Measurements from ENCODE around the gene SAMD3. TPM values are rescaled to one million over a fixed set of nuclear protein-coding genes. Genes with fewer than 3 reads are reported as not detected.

The SAMD3 gene
- total RNA-seq, 2 experiments from 2014 or later = 22.1 to 28.9 TPM

DNA sequence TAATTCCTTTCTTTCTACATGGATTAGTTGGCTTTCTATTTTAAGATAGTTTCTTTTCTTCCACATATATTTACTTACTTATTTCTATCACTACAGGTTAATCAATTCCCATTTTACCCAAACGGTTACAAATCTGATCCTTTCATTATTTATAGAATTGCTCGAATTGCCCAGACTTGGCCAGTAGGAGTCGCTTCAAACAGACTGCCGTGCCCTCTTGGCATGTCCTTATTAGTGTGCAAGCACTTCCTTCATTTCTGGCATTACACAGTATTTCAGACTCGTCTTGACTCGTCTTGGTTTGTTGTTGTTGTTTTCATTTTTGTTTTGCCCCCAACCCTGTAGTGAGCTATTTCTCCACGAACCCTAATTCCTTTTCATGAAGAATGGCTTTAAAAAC lies 74.6 kb downstream of the SAMD3 start:
- ChIA-PET CTCF (interaction anchor here (1.1 kb wide), 1 partner anchor 72 kb away, joined by 3 read pairs; no protein-coding TSS in a partner anchor), POLR2A (no interaction called here)
- peaks cover 63% of the 10 kb centered on the region for H3K36me3 Mint-ChIP-seq (ENCODE audit: low read depth)

DNA sequence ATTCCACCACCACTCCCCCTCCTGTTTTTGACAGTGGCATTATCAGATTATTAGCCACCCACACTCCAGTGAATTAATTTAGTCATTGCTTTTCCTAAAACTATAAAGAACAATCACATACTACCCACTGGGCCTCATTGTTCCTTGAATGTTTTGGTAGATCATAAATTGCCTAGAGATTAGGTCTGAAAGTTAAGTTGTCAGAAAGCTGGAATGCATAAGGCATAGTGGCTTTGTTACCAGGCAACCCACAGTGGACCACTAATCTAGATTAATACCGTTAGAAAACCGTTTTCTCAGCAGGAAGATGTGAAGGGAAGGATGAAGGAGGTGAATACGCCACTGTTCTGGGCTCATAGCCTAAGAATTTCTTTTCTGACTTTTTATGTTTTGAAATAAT lies 75.6 kb downstream of the SAMD3 start:
- POLR2A ChIA-PET = no interaction called here
- CTCF ChIA-PET = interaction anchor here (1.1 kb wide), 1 partner anchor 71 kb away, joined by 3 read pairs; no protein-coding TSS in a partner anchor
- Mint-ChIP-seq H3K36me3 (ENCODE audit: low read depth) (peaks cover 70% of the 10 kb centered on the region), H3K27me3 (ENCODE audit: low read depth) (no peaks in the 10 kb centered on the region), H3K27ac (peak overlapping the region; percentile 57), H3K4me3 (no peak overlapping the region), H3K9me3 (ENCODE audit: insufficient read depth) (no peaks in the 10 kb centered on the region), H3K4me1 (ENCODE audit: low read depth) (no peaks in the 10 kb centered on the region)
- DNase-seq (no peak), ATAC-seq (no peak)

More for the DNA sequence above, 74.6 kb downstream of the SAMD3 start:
- Mint-ChIP-seq H3K27me3 (ENCODE audit: low read depth) (no peaks in the 10 kb centered on the region), H3K4me3 (no peak overlapping the region), H3K9me3 (ENCODE audit: insufficient read depth) (no peaks in the 10 kb centered on the region), H3K27ac (no peak overlapping the region), H3K4me1 (ENCODE audit: low read depth) (no peaks in the 10 kb centered on the region)
- DNase-seq (no peak), ATAC-seq (no peak)

DNA sequence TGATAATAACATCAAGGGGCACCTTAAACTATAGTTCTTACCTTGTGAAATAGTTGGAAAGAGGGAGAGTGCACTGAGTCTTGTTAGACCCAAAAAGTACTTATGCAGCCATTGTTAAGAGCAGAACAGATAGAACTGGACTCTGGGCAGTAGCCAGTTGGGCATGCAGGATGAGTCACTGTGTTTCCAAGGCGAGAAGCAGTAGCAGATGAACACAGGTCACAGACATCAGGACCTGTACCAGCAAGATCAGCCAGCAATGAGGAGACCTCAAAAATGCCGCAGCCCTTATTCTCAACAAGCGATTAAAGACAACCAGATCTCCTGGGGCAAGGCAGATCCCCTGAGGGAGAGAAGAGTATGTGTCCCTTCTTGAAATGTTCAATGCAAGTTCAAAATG lies 79.0 kb downstream of the SAMD3 start:
- peaks cover 75% of the 10 kb centered on the region for H3K36me3 Mint-ChIP-seq (ENCODE audit: low read depth)
- CTCF ChIA-PET = interaction anchor here (1.5 to 1.6 kb wide), 2 partner anchors 19 to 555 kb away, joined by 3 to 4 read pairs; no protein-coding TSS in a partner anchor
- H3K9me3 Mint-ChIP-seq (ENCODE audit: insufficient read depth) = no peaks in the 10 kb centered on the region
- DNase-seq (no peak), ATAC-seq (no peak)
- no peak overlapping the region for H3K27ac Mint-ChIP-seq
- POLR2A ChIA-PET = interaction anchor here (0.6 kb wide), 1 partner anchor 442 kb away, joined by 3 read pairs; no protein-coding TSS in a partner anchor
- peaks cover 10% of the 10 kb centered on the region for H3K4me1 Mint-ChIP-seq (ENCODE audit: low read depth)
- H3K4me3 Mint-ChIP-seq = no peak overlapping the region
- H3K27me3 Mint-ChIP-seq (ENCODE audit: low read depth) = no peaks in the 10 kb centered on the region

DNA sequence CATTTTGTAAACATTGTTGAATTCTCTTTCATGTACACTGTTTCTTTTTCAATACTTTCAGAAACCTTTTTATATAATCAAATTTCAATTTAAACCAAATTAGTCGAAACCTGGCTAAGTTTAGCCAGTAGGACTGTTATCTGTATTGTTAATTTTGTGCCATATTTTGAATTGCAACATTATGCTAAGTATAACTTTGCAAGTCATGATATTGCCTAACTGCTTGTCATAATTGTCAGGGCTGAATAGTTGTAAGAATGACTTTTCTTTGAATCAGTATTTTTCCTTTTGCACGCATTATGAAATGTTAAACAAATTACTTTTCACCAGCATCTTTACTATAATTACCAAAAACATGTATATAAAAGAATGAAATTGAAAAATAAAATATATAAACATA lies 82.7 kb downstream of the SAMD3 start:
- ChIA-PET POLR2A (no interaction called here), CTCF (interaction anchor here (1.0 to 1.9 kb wide), 2 partner anchors 25 to 142 kb away, joined by 4 to 5 read pairs; no protein-coding TSS in a partner anchor)
- Mint-ChIP-seq H3K4me3 (no peak overlapping the region), H3K9me3 (ENCODE audit: insufficient read depth) (peaks cover 6% of the 10 kb centered on the region), H3K27ac (no peak overlapping the region), H3K36me3 (ENCODE audit: low read depth) (peaks cover 80% of the 10 kb centered on the region), H3K27me3 (ENCODE audit: low read depth) (no peaks in the 10 kb centered on the region), H3K4me1 (ENCODE audit: low read depth) (peaks cover 38% of the 10 kb centered on the region)
- DNase-seq (no peak), ATAC-seq (no peak)

DNA sequence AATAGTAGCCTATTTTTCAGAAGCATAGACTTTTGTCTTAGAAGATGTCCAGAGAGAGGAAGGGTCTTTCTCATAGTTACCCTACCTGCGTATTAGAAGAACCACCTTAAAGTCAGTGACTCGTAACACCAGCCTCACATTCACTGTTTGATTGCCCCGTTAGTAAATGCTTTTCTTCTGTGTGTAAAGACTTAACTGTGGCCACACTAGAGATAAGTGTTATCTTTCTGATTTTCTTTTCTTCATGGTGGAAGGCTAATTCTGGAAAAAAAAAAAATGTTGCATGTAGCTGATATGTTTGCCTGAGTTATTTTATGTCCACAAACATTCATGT lies 83.9 kb downstream of the SAMD3 start:
- CTCF ChIA-PET = interaction anchor here (1.2 to 1.9 kb wide), 4 partner anchors 9 to 111 kb away, joined by 3 to 5 read pairs (median 3); no protein-coding TSS in a partner anchor
- ATAC-seq = no peak

DNA sequence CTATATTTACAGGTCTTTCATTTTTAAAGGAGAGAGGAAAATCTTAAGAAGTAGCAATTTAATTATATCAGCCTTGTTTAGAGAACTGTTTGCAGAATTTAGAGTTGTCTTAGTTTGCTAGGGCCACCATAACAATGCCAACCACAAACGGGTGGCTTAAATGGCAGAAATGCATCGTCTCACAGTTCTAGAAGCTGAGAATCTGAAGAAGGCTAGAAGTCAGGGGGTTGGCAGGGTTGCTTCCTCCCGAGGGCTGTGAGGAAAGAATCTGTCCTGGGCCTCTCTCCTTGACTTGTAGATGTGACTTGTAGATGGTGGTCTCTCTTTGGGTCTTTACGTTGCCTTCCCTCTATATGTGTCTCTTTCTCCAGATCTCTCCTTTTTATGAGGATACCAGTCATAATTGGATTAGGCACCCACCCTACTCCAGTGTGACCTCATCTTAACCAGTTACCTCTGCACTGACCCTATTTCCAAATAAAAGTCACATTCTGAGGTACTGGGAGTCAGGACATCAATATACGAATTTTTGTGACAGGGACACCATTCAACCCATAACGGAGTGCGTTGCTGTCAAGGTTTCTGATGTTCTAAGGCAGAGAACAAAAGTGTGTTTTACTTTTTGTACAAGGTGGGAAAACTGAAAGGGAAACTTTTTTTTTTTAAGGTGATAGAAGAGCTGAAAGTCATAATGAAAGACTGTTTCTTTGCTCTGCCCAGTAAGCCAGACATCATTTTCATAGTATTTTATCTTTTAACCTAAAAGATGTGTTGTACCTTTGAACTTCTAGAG lies 84.4 kb downstream of the SAMD3 start:
- Mint-ChIP-seq H3K27ac (peak overlapping the region; percentile 81), H3K4me1 (ENCODE audit: low read depth) (peaks cover 51% of the 10 kb centered on the region), H3K9me3 (ENCODE audit: insufficient read depth) (peaks cover 6% of the 10 kb centered on the region), H3K4me3 (peak overlapping the region; percentile 35), H3K27me3 (ENCODE audit: low read depth) (no peaks in the 10 kb centered on the region), H3K36me3 (ENCODE audit: low read depth) (peaks cover 81% of the 10 kb centered on the region)
- no peak for DNase-seq
- ChIA-PET CTCF (interaction anchor here (0.6 to 1.9 kb wide), 5 partner anchors 8 to 112 kb away, joined by 3 to 5 read pairs (median 3); no protein-coding TSS in a partner anchor), POLR2A (interaction anchor here (0.6 kb wide), 1 partner anchor 94 kb away, joined by 3 read pairs; no protein-coding TSS in a partner anchor)
- ATAC-seq = peak; percentile 45

More for the DNA sequence above, 83.9 kb downstream of the SAMD3 start:
- no peak for DNase-seq
- peak overlapping the region; percentile 81 for H3K27ac Mint-ChIP-seq
- POLR2A ChIA-PET = no interaction called here
- H3K9me3 Mint-ChIP-seq (ENCODE audit: insufficient read depth) = peaks cover 6% of the 10 kb centered on the region
- H3K4me3 Mint-ChIP-seq = peak overlapping the region; percentile 35
- H3K27me3 Mint-ChIP-seq (ENCODE audit: low read depth) = no peaks in the 10 kb centered on the region
- H3K4me1 Mint-ChIP-seq (ENCODE audit: low read depth) = peaks cover 46% of the 10 kb centered on the region
- peaks cover 81% of the 10 kb centered on the region for H3K36me3 Mint-ChIP-seq (ENCODE audit: low read depth)

DNA sequence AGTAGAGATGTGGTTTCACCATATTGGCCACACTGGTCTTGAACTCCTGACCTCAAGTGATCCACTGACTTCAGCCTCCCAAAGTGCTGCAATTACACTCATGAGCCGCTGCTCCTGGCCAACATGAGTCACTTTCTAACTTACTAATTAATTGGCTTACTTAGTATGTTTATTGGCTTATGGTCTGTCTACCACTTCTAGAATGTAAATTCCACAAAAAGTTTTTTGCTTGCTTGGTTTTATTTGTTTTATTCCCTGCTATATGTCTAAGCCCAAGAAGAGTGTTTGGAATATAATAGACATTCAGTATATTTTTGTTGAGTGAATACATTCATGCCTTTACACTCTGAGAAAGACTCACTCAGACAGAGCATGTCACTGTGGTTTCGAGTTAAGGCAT lies 86.0 kb downstream of the SAMD3 start:
- H3K4me3 Mint-ChIP-seq = no peak overlapping the region
- no peaks in the 10 kb centered on the region for H3K27me3 Mint-ChIP-seq (ENCODE audit: low read depth)
- H3K9me3 Mint-ChIP-seq (ENCODE audit: insufficient read depth) = peaks cover 6% of the 10 kb centered on the region
- no peak overlapping the region for H3K27ac Mint-ChIP-seq
- no peak for DNase-seq
- H3K36me3 Mint-ChIP-seq (ENCODE audit: low read depth) = peaks cover 77% of the 10 kb centered on the region
- CTCF ChIA-PET = no interaction called here
- POLR2A ChIA-PET = no interaction called here
- peaks cover 66% of the 10 kb centered on the region for H3K4me1 Mint-ChIP-seq (ENCODE audit: low read depth)
- ATAC-seq = no peak

DNA sequence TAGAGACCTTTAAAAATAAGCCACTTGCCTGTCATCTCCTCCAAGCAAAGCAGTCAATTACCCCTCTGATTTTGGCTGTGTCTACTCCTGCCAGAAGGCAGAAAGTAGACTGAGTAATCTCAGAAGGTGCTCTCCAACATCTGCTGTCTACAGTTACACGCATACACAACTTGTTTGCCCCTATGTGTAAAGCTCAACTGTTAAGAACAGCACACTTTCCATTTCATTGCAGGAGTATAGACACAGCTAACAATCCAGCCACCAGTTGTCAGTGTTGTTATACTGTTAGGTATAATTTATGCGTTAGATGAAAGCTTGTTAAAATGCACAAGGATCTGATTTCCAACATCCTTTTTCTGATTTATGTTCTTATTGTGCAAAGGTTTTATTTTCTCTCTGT lies 88.2 kb downstream of the SAMD3 start:
- Mint-ChIP-seq H3K4me3 (no peak overlapping the region), H3K4me1 (ENCODE audit: low read depth) (peaks cover 83% of the 10 kb centered on the region), H3K9me3 (ENCODE audit: insufficient read depth) (peaks cover 12% of the 10 kb centered on the region), H3K27ac (peak overlapping the region; percentile 63), H3K36me3 (ENCODE audit: low read depth) (peaks cover 78% of the 10 kb centered on the region), H3K27me3 (ENCODE audit: low read depth) (no peaks in the 10 kb centered on the region)
- no peak for ATAC-seq
- DNase-seq = no peak
- POLR2A ChIA-PET = no interaction called here
- CTCF ChIA-PET = interaction anchor here (1.0 to 3.2 kb wide), 4 partner anchors 89 to 148 kb away, joined by 3 to 12 read pairs (median 4); no protein-coding TSS in a partner anchor

DNA sequence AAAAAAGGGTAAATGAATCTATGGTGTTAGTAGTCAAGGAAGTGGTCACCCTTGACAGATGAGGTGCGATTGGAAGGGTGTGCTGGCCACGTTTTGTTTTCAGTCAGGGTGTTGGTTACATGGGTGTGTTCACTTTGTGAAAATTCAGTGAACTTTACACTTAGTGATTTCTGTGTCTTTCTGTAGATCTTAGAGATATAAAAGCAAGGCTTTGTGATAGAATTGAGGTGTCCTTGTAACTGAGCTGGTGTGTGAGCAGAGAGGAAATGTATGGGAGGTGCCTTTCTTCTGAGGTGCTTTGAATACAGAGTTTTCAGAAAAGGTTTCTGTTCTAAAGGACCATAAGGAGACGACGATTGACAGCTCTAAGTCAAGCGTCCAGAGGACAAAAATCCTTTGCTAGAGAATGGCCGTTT lies 90.5 kb downstream of the SAMD3 start:
- H3K27ac Mint-ChIP-seq = peak overlapping the region; percentile 93
- H3K36me3 Mint-ChIP-seq (ENCODE audit: low read depth) = peaks cover 69% of the 10 kb centered on the region
- ChIA-PET POLR2A (interaction anchor here (0.5 to 1.0 kb wide), 5 partner anchors 91 to 252 kb away, joined by 3 to 5 read pairs (median 5); partner anchors contain the start of gene SAMD3), CTCF (interaction anchor here (0.8 to 2.0 kb wide), 4 partner anchors 57 to 150 kb away, joined by 3 to 7 read pairs (median 4); partner anchors contain the start of gene SAMD3)
- ATAC-seq (peak; percentile 94), DNase-seq (peak; percentile 87)
- peaks cover 6% of the 10 kb centered on the region for H3K9me3 Mint-ChIP-seq (ENCODE audit: insufficient read depth)
- H3K27me3 Mint-ChIP-seq (ENCODE audit: low read depth) = no peaks in the 10 kb centered on the region
- H3K4me1 Mint-ChIP-seq (ENCODE audit: low read depth) = peaks cover 69% of the 10 kb centered on the region
- peak overlapping the region; percentile 46 for H3K4me3 Mint-ChIP-seq

DNA sequence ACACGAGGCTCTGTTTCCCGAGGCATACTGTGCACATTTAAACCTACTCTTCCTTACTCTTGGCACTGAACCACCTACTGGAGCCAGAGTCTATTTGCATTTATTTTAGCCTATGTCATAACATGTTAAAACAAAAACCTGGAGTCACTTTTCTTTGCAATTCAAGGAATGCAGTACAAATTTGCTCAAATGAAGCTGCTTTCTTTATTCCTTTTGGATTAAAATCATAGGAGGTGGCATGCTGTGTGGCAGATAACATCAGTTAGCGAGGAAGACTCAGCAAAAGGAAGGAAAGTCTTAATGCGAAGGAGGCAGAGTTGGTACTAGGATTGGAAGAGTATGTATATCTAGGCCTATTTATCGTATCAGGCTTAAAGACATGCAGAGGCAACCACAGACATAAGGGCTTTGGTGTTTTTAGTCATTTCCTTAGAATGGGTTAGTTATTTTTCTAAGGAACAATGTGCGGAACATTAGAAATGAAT lies 92.9 kb downstream of the SAMD3 start:
- Mint-ChIP-seq H3K27ac (no peak overlapping the region), H3K4me1 (ENCODE audit: low read depth) (peaks cover 62% of the 10 kb centered on the region), H3K9me3 (ENCODE audit: insufficient read depth) (peaks cover 6% of the 10 kb centered on the region), H3K36me3 (ENCODE audit: low read depth) (peaks cover 65% of the 10 kb centered on the region), H3K27me3 (ENCODE audit: low read depth) (no peaks in the 10 kb centered on the region), H3K4me3 (no peak overlapping the region)
- POLR2A ChIA-PET = no interaction called here
- ATAC-seq (no peak), DNase-seq (no peak)
- CTCF ChIA-PET = interaction anchor here (0.7 to 1.0 kb wide), 2 partner anchors 9 kb away, joined by 3 read pairs; no protein-coding TSS in a partner anchor

DNA sequence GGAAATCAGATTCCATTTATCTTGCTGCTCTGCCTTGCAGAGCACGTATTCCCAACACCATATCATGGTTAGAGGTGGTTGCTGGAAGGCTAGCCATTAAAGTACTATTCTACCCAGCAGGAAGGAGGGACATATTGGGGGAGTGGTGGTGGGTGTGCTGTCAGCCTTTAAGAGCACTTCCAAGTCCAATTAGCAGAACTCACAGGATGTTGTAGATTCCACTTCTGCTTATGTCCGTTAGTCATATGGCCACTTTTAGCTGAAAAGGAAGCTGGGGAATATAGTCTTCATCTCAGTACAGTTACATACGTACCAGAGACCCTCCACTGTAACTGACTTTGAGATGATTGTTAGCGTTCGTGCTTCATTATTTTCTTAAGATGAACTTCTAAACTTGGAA lies 94.4 kb downstream of the SAMD3 start:
- H3K9me3 Mint-ChIP-seq (ENCODE audit: insufficient read depth) = peaks cover 6% of the 10 kb centered on the region
- H3K27ac Mint-ChIP-seq = no peak overlapping the region
- no peak for ATAC-seq
- ChIA-PET CTCF (interaction anchor here (1.1 kb wide), 1 partner anchor 9 kb away, joined by 3 read pairs; no protein-coding TSS in a partner anchor), POLR2A (no interaction called here)
- H3K27me3 Mint-ChIP-seq (ENCODE audit: low read depth) = no peaks in the 10 kb centered on the region
- H3K36me3 Mint-ChIP-seq (ENCODE audit: low read depth) = peaks cover 59% of the 10 kb centered on the region
- no peak overlapping the region for H3K4me3 Mint-ChIP-seq
- DNase-seq = no peak
- peaks cover 49% of the 10 kb centered on the region for H3K4me1 Mint-ChIP-seq (ENCODE audit: low read depth)

DNA sequence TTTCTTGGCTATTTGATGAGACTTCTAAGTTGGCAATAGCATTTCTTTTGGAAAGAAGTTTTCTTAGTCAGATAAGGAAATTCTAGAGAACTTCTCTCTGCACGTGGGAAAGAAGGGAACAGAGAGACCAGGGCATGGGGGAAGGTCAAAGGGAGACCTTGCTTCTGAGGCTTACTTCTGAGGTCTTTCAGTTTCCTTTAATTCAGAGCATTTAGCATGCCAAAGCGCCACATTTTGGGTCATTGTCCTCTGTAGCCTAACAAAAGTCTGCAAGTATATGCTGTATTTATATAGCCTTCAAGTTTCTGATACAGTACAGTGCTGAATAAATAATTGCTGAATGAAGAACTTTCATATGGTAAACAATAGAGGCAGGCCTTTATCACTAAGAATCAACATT lies 95.6 kb downstream of the SAMD3 start:
- no peak for ATAC-seq
- no peak for DNase-seq
- ChIA-PET POLR2A (no interaction called here), CTCF (no interaction called here)
- peaks cover 6% of the 10 kb centered on the region for H3K9me3 Mint-ChIP-seq (ENCODE audit: insufficient read depth)
- no peaks in the 10 kb centered on the region for H3K27me3 Mint-ChIP-seq (ENCODE audit: low read depth)
- no peak overlapping the region for H3K4me3 Mint-ChIP-seq
- no peak overlapping the region for H3K27ac Mint-ChIP-seq
- peaks cover 55% of the 10 kb centered on the region for H3K36me3 Mint-ChIP-seq (ENCODE audit: low read depth)
- H3K4me1 Mint-ChIP-seq (ENCODE audit: low read depth) = peaks cover 38% of the 10 kb centered on the region

Data from activated CD8-positive, alpha-beta T cell treated with anti-CD3 and anti-CD28 coated beads, Interleukin-2, amount 10 ng/mL, durations not matched to agents 7 days and 5 days (primary cell).